Gastrocnemius medialis (tissue), 4 donors: Measurements from ENCODE around the gene TRIM66. TPM values are rescaled to one million over a fixed set of nuclear protein-coding genes. Genes with fewer than 3 reads are reported as not detected.

Source experiments
- ATAC-seq, 2 donors: fragments of 150-250 bp; one replicate each; pipeline ENCODE4 v1.9.1; 2016
- DNase-seq, 2 donors: peaks; one replicate each; pipeline ENCODE4 v3.0.0-alpha.2; 2019
- H3K27ac ChIP-seq, 4 donors: fragments of 200-600 bp; sonication (generic); 1 replicate in 1 of 4; 2 replicates in 3 of 4; pipeline ENCODE4 v1.5.1; 2016 to 2018; ENCODE audit warnings: mild to moderate bottlenecking in 2 of 4, moderate library complexity in 1 of 4
- H3K27me3 ChIP-seq, 3 donors: fragments of 200-600 bp; sonication (generic) in 2 of 3; 1 replicate in 1 of 3; 2 replicates in 2 of 3; pipeline versions ENCODE4 v1.5.1 to v1.6.0; 2016 to 2019; ENCODE audit warnings: mild to moderate bottlenecking in 1 of 3, moderate library complexity in 1 of 3
- H3K36me3 ChIP-seq, 2 donors: fragments of 200-600 bp; sonication (generic) in 1 of 2; one replicate each; pipeline ENCODE4 v1.5.1; 2017 to 2018
- H3K4me1 ChIP-seq, 2 donors: fragments of 200-600 bp; sonication (generic) in 1 of 2; one replicate each; pipeline ENCODE4 v1.5.1; 2016 to 2017; ENCODE audit warnings: mild to moderate bottlenecking in 2 of 2
- H3K4me3 ChIP-seq, 4 donors: fragments of 200-600 bp; sonication (generic) in 3 of 4; 1 replicate in 1 of 4; 2 replicates in 3 of 4; pipeline ENCODE4 v1.5.1; 2016 to 2019; ENCODE audit warnings: mild to moderate bottlenecking in 2 of 4
- H3K9me3 ChIP-seq, 3 donors: fragments of 200-600 bp; sonication (generic) in 2 of 3; 1 replicate in 1 of 3; 2 replicates in 2 of 3; pipeline ENCODE4 v1.5.1; 2016 to 2019
- POLR2A ChIP-seq, 2 donors: fragments of 450-650 bp; IDR thresholded peaks; one replicate each; pipeline ENCODE4 v1.6.1; 2017; ENCODE audit warnings: antibody characterized with exemption in 2 of 2, mild to moderate bottlenecking in 2 of 2, moderate library complexity in 2 of 2
- in situ Hi-C, 4 donors: fragments of 200-750 bp; cut with MboI; loops; one replicate each; pipeline versions ENCODE4 v1.15.0 to v1.8.0; 2017; ENCODE audit warnings: low sequenced_read_pairs in 4 of 4
- intact Hi-C: fragments of 100-400 bp; cut with DNase I; formaldehyde crosslinking; loops from one replicate; pipeline ENCODE4 v1.15.1; 2023; ENCODE audit warnings: low total_unique reads
- total RNA-seq, 4 donors: library from RNA; depleted of rRNA; stranded (reverse); fragments of >200 nt; gene quantifications; one replicate each; pipeline versions ENCODE4 v1.1.0 to v1.2.3, GENCODE V29; 2016
- TF ChIP-seq, protein P1 (sequence below), 5 experiments: fragments of 450-650 bp in 3 of 5; fragments of 200-600 bp in 2 of 5; sonication (generic) in 2 of 5; IDR thresholded peaks in 4 of 5; conservative IDR thresholded peaks in 1 of 5; 1 replicate in 4 of 5; 2 replicates in 1 of 5; pipeline ENCODE4 v1.5.1; 2016 to 2019; ENCODE audit warnings: antibody characterized with exemption in 5 of 5, mild to moderate bottlenecking in 3 of 5, moderate library complexity in 3 of 5

The TRIM66 gene
- total RNA-seq, 4 donors from 2014 or later, result 0.55 to 6.5 (median 1.1) TPM

- no peaks in the 10 kb centered on the region for H3K9me3 ChIP-seq
Measured at GRCh38 chr11:8694137-8694536, 11.7 kb upstream of the TRIM66 start.

DNA sequence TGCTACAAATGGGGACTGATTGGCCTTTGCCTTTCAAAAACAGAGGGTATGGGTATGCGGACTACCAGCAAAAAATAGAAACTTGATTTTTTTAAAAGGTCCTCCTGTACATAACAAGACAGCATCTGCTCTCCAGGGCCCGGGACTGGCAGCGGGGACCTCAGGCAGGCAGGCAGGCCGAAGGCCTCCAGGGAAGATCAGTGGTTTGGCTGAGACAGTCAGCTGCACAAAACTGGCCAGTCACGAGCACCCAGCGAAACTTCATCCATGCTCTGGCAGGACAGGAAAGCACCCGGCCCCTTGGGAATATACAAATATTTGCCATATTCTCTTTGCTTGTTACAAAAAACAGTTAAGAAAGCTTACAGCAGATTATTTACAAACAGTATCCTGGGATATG lies 11.1 kb upstream of the TRIM66 start:
- no peak for TF ChIP-seq POLR2A (IDR thresholded peaks at IDR 0.05)
- TF ChIP-seq, protein P1, sequence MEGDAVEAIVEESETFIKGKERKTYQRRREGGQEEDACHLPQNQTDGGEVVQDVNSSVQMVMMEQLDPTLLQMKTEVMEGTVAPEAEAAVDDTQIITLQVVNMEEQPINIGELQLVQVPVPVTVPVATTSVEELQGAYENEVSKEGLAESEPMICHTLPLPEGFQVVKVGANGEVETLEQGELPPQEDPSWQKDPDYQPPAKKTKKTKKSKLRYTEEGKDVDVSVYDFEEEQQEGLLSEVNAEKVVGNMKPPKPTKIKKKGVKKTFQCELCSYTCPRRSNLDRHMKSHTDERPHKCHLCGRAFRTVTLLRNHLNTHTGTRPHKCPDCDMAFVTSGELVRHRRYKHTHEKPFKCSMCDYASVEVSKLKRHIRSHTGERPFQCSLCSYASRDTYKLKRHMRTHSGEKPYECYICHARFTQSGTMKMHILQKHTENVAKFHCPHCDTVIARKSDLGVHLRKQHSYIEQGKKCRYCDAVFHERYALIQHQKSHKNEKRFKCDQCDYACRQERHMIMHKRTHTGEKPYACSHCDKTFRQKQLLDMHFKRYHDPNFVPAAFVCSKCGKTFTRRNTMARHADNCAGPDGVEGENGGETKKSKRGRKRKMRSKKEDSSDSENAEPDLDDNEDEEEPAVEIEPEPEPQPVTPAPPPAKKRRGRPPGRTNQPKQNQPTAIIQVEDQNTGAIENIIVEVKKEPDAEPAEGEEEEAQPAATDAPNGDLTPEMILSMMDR (IDR thresholded peaks at IDR 0.05 in 4 of 5, conservative IDR thresholded peaks at IDR 0.05 in 1 of 5), result no peak
- Histone ChIP-seq H3K4me3 (no peak overlapping the region), H3K27ac (peak overlapping the region in 1 of 4 donors; percentile 41), H3K27me3 (no peaks in the 10 kb centered on the region), H3K4me1 (peaks cover 6 to 7% of the 10 kb centered on the region in 2 donors), H3K9me3 (no peaks in the 10 kb centered on the region), H3K36me3 (peaks cover 2 to 53% of the 10 kb centered on the region in 2 donors)
- ATAC-seq (no peak), DNase-seq (no peak)
- intact Hi-C loops, result no loop called here
- in situ Hi-C loops, result loop anchor here in 3 of 4 donors (10.0 to 25.0 kb wide), 5 partner anchors 119 to 444 kb away; partner anchors contain the start of genes AKIP1 (in 1 of the 3) and TMEM9B (in 1 of the 3)

More at GRCh38 chr11:8694137-8694536, 11.7 kb upstream of the TRIM66 start:
- H3K27me3 ChIP-seq, result no peaks in the 10 kb centered on the region
- intact Hi-C loops, result no loop called here
- peaks cover 5 to 6% of the 10 kb centered on the region in 2 donors for H3K4me1 ChIP-seq
- no peak overlapping the region for H3K27ac ChIP-seq
- ATAC-seq (no peak), DNase-seq (no peak)
- H3K36me3 ChIP-seq, result peaks cover 2 to 53% of the 10 kb centered on the region in 2 donors
- H3K4me3 ChIP-seq, result no peak overlapping the region
- TF ChIP-seq, protein P1 (IDR thresholded peaks at IDR 0.05 in 4 of 5, conservative IDR thresholded peaks at IDR 0.05 in 1 of 5), result no peak
- TF ChIP-seq POLR2A (IDR thresholded peaks at IDR 0.05), result no peak
- in situ Hi-C loops, result loop anchor here in 3 of 4 donors (10.0 to 25.0 kb wide), 5 partner anchors 118 to 443 kb away; partner anchors contain the start of genes AKIP1 (in 1 of the 3) and TMEM9B (in 1 of the 3)

- in situ Hi-C loops (loop anchor here in 3 of 4 donors (10.0 to 25.0 kb wide), 5 partner anchors 119 to 444 kb away; partner anchors contain the start of genes AKIP1 (in 1 of the 3) and TMEM9B (in 1 of the 3)), intact Hi-C loops (no loop called here)
Measured at GRCh38 chr11:8693010-8693551, 10.6 kb upstream of the TRIM66 start.

DNA sequence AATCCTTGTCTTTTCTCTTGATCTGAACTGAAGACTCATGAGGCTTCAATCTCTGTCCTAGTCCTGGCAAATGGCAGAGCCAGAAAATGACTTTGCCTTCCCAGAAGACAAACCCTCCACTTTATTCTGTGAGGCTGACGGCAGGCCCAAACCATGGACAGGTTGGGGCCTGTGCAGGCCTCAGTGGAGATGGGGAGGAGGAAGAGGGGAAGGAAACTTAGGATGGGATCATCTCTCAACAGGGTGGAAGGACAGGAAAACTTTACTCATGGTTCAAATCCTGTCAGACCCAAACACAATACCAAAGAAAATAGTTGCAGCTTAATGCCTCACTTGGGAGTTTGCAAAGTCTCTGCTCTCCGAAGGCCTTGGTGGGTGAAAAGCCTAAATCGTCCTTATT lies 10.0 kb upstream of the TRIM66 start:
- Histone ChIP-seq H3K9me3 (no peaks in the 10 kb centered on the region), H3K27ac (no peak overlapping the region), H3K36me3 (peaks cover 2 to 51% of the 10 kb centered on the region in 2 donors), H3K4me1 (peaks cover 17% of the 10 kb centered on the region in 2 donors), H3K4me3 (no peak overlapping the region), H3K27me3 (no peaks in the 10 kb centered on the region)
- TF ChIP-seq POLR2A (IDR thresholded peaks at IDR 0.05), result no peak
- TF ChIP-seq, protein P1 (IDR thresholded peaks at IDR 0.05 in 4 of 5, conservative IDR thresholded peaks at IDR 0.05 in 1 of 5), result no peak
- in situ Hi-C loops (loop anchor here in 3 of 4 donors (10.0 to 25.0 kb wide), 5 partner anchors 120 to 445 kb away; partner anchors contain the start of genes AKIP1 (in 1 of the 3) and TMEM9B (in 1 of the 3)), intact Hi-C loops (no loop called here)
- no peak for DNase-seq
- no peak for ATAC-seq

More at GRCh38 chr11:8693010-8693551, 10.6 kb upstream of the TRIM66 start:
- Histone ChIP-seq H3K9me3 (no peaks in the 10 kb centered on the region), H3K27me3 (no peaks in the 10 kb centered on the region), H3K36me3 (peaks cover 2 to 53% of the 10 kb centered on the region in 2 donors), H3K27ac (peak overlapping the region in 1 of 4 donors; percentile 41), H3K4me1 (peaks cover 10 to 11% of the 10 kb centered on the region in 2 donors), H3K4me3 (no peak overlapping the region)
- ATAC-seq, result no peak
- TF ChIP-seq, protein P1 (IDR thresholded peaks at IDR 0.05 in 4 of 5, conservative IDR thresholded peaks at IDR 0.05 in 1 of 5), result no peak
- no peak for TF ChIP-seq POLR2A (IDR thresholded peaks at IDR 0.05)
- DNase-seq, result no peak
